HG03196 (cell line): ENCODE measurements around the gene AP3S1.
"Not testable (repeated sequence)": the region's sequence is repeated elsewhere in the genome, so short reads cannot be mapped to it uniquely, and the experiment has no call there.

Source experiments
- ATAC-seq: cut with Tn5 transposase; IDR thresholded peaks from one replicate; pipeline ENCODE4 v1.9.1; 2021; ENCODE audit not compliant: unreplicated experiment

AP3S1 gene

DNA sequence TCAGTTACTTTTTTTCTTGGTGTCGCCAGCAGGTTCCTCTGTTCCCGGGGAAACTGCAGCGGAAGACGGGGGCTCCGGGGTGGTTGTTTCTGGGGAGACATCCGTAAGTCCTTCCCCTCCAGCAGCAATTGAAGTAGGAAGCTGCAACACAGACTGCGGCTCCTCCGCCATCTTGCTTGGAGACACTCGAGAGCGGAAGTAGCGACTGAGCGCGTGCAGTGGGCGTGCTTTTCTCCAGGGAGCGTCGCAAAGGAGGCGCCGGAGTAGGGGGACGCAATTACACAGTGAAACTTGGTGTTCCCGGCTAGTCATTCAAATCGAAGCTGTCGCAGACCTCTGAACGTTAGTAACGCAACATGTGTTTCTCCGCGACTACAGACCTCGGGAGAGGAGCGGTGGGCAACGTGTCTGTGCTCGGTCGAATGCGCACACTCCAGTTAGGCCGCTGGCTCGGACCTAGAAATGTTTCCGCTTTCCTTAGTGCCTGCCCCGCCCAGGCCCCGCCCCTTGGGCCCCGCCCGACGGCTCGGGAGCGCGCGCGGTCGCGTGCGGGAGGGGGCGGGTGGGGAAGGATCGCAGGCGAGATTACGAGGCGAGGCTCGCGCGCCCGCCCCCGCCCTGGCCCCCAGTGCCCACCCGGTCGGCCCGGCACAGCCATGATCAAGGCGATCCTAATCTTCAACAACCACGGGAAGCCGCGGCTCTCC lies at the start of gene AP3S1, which contains the start of gene ATG12:
Gene AP3S1 (plus strand): TSS at position 554 of the 707 bp plus-strand sequence. CDS start 103 bp downstream, at position 657.
Gene ATG12 (minus strand): TSS at position 184 of the 707 bp plus-strand sequence. CDS start 13 bp downstream, at position 171.
- peak; percentile 81 for ATAC-seq

DNA sequence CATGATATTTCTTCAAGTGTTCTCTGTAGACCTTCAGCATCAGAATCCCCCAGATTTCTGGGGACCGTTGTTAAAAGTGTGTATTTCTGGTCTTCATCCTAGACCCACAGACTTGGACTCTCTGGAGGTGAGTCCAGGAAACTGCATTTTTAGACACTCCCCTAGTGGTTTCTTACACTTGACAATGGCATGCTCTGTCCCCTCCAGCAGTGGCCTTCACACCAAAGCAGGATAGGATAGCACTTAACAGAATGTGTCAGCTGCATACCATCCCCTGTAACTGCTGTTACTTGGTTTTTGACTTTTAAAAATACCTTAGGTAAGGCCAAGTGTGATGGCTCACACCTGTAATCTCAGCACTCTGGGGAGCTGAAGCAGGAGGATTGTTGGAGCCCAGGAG lies 46.0 kb upstream of the AP3S1 start:
- ATAC-seq, result no peak

DNA sequence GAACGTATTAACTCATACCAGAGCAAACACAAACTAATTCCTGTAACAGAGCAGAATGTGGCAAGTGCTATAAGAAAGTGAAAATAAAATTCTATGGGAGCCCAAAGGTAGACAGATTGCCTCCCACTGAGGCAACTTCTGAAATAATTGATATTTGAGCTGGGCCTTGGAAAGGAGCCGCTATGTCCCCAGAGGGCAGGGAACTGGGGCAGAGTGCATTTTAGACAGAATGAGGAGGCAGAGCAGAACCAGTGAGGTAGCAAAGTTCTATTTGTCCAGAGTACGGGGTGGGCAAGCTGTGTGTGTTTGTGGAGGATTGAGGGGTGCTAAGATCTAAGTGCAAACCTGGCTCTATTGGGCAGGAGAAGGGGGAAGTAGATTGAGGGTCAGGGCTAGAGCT lies 45.1 kb upstream of the AP3S1 start:
- no peak for ATAC-seq

DNA sequence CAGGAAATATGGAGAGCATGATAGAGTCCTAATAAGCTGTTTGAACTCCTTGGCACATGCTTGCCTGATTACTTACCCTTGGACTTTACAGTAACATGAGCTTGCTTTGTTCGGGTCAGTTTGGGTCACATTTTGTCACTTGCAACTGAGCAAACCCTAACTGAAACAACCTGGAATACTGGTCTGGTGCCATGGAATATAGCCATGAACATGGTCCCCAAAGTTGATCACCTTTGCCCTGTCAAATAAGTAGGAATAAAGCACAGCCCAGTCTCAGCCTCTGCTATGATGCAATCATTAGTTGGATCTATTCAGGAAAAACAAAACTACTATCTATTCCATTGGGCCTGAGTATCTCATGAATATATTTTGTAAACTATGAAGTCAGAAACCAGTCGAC lies 43.5 kb upstream of the AP3S1 start:
- no peak for ATAC-seq

DNA sequence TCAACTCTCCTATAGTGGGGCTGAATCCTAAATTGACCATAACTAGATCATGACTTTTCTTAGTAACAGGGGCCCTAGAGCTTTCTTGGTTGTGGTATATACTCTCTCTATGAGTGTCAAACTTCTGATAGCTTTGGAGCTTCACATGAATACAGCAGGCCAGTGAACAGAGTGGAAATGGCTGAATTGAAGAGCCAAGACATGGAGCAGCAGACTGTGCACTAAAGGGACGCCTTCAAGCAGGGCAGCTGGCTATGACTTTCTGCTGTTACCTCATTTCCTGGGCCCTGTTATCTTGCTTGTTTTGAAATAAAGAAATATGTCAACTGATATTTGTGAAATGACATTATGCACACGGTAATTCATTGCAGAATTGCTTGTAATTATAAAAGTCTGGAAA lies 41.6 kb upstream of the AP3S1 start:
- ATAC-seq, result no peak

DNA sequence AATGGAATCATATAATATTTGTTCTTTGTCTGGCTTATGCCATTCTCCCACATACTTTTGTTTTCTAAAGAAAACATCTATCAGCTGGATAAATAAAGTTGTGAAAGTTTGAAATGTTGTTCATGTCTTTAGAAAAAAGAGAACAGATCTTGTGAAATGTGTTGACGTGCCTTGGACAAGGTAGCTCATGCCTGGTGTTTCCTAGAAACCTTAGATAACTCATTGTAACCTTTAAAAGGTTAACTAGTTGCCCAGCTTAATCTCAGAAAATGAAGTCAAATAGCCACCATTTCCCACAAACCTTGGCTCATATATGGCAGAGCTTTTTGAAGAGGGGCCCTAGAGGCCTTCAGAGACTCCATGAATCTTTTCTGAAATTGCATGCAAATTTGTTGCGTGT lies 40.6 kb upstream of the AP3S1 start:
- ATAC-seq, result no peak

DNA sequence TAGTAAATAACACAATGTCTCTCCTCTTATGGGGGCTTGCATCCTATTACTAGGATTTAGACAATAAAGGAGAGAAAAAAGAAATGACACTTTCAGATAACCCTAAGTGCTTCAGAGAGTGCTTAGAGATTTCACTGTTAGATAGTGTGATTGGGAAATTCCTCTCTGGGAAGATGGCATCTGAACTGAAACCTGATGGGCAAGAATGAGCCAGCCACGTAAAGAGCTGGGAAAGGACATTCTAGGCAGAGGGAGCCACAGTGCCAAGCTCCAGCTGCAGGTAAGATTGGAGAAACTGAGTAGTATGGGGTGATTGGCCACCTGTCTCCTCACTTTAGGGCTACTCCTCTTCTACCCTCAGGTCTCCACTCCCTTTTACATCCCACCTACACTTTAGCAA lies 39.8 kb upstream of the AP3S1 start:
- ATAC-seq, result no peak

DNA sequence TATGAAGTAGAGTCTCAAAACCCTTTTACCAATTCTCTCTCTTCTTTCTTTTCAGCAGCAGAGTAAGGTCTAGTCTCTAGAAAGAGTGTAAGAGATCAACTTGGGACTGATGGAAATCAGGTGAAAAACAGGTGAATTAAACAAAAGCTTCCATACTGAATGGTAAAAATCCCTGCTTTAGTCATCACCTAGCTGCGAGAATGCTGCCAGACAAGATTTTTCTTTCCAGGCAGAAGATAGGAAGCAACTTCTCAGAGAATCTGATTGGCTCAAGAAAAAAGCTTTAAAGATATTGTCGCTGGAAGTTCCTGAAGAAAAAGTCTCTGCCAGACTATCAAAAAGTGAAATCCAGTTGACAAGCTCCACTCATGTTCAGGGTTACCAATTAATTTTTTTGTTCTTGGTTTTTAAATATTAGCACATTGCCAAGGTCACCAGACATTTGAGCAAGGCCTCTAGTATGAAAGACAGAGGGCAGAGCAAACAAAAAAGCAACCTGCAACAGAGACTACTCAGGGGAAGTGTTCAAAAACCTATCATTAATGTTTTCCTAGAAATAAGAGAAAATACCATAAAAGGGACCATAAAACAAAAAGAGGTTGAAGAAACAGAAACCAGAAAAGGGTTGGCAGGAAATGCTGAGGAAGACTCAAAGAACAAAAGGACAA lies 34.6 kb upstream of the AP3S1 start:
- no peak for ATAC-seq

DNA sequence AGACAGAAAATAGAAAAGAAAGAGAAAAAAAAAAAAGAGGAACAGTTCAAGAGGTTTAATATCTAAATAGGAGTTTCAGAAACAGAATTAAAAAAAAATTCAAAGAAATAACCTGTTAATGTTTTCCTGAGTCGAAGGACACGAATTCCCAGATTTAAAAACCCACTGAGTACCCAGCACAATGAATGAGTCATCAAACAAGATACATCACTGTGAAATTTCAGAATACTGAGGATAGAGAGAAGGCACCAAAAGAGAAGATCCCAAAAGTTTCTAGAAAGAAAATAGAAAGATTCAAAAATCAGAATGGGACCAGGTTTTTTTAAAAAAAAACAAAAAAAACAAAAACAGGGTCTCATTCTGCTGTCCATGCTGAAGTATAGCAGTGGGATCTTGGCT lies 34.1 kb upstream of the AP3S1 start:
- ATAC-seq, result no peak

DNA sequence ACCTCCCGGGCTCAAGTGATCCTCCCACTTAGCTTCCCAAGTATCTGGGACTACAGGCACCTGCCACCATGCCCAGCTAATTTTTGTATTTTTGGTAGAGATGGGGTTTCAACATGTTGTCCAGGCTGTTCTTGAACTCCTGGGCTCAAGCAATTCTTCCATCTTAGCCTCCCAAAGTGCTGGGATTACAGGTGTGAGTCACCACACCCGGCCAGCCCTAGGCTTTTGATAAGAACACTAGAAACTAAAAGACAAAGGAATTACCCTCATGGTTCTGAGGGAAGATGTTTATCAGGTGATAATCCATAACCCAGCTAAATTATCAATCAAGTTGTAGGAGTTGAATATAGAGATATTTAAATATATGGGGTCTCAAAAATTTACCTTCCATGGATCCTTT lies 33.7 kb upstream of the AP3S1 start:
- ATAC-seq, result not testable (repeated sequence)

DNA sequence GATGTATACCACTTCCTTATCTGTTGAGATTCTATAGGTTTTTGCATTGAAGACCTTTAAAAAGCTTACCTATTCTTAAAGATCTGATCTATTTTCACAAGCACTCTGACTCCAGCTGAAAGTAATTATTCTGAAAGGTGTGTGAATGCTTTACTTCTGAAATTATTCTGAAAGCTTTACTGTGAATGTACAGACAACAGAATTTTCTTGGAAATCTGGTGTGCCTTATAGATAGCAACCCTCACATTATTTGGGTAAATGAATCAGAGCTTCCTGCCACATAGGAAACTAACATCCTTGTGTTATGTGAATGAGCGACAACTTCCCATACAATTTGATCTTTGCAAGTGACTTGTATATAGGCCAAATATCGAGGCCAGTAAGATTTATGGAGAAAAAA lies 31.8 kb upstream of the AP3S1 start:
- no peak for ATAC-seq

DNA sequence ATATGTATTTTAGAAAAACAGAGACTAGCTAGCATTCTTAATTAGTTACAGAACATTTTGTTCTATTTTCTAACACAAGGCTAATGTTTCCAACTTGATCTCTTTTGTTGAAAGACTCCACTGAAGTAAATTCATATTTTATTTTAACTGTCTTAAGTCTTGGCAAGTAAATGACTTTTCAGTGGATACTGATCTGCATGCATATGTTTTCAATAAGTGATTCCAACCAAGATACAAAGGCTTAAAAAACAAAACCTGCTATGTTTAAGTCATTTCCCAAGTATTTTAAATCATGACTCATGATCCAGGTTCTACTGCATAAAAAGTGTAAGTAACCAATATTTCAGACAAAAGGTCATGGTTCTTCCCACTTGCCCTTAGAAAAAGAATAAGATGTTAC lies 31.0 kb upstream of the AP3S1 start:
- ATAC-seq, result no peak

DNA sequence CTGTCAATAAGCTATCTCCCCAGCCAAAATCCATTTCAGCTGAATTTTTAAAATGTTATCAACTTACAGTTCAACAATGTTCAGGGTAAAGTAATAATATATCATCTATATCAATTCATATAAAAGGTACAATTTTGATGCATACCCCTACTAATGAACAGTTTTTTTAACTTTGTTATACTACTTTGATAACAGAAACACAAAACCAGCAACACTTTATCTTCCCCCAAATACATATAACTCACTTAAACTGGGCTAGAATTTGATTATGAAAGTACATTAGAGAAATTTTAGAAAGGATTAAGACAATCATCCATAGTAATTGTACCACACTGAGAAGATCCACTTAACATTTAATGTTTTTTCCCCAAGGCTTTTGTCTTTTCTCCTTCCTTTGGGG lies 30.3 kb upstream of the AP3S1 start:
- no peak for ATAC-seq

DNA sequence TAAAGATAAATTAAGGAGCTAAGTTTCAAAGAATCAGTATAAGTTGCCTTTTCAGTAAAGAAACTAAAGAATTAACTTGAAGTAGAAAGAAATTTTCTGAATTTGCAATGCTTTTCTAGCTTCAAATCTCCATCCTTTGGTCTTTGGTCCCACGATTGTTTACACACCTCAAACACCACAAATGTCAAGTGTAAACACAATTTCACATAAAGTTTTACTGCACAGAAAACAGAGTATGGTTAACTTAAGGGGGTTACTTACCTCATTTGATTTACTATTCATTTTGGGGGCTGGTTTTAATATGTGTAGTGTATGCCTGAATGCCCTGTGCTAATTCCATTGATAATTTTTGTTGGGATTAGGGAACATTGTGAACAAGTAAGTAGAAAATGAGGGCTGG lies 29.4 kb upstream of the AP3S1 start:
- no peak for ATAC-seq

DNA sequence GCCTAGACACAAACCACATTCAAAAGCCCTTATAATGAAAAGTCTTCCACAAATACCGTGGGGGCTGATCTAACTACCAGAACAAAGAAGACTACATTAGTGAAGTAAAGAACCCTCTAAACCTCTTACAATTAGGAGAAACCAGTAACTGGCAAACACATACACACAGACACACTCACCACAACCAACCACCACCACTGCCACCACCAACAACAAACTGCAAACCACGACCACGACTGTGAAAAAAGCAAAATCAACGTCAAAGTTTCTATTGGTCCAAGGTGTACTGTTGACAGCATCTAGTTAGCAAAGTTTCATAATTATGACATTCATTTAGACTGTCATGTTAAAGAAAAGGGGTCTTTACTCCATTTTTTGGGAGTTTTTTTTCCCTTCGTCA lies 28.0 kb upstream of the AP3S1 start:
- ATAC-seq, result no peak

DNA sequence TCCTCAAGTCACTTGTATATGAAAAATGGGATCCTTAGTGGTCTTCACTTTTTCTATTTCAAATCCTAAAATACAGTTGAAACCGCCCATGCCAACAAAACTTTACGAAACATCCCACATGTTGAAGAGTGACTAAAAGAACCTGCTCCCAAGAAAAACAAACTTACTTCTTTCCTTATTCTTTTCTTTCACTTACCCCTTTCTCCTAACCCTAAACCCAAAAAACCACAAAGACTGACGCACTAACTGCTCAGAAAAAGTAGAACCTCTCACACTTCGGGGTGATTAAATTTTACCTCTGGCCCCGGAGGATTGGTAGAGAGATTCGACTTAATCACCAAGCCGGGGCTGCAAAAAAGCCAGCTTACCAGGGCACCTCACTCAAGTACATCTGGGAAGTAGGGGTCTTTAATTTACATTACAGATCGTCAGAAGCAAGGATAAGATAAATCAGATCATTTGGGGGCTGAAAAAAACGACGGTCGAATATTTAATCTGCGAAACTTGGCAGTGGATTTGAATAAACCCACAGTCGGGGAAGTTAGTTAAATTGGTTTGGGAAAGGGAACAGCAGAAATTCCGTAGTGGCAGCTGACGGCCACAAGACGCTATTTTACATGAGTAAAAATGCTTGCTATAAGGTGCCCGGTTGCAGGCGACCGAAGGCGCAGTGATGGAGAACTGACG lies 26.6 kb upstream of the AP3S1 start:
- no peak for ATAC-seq

DNA sequence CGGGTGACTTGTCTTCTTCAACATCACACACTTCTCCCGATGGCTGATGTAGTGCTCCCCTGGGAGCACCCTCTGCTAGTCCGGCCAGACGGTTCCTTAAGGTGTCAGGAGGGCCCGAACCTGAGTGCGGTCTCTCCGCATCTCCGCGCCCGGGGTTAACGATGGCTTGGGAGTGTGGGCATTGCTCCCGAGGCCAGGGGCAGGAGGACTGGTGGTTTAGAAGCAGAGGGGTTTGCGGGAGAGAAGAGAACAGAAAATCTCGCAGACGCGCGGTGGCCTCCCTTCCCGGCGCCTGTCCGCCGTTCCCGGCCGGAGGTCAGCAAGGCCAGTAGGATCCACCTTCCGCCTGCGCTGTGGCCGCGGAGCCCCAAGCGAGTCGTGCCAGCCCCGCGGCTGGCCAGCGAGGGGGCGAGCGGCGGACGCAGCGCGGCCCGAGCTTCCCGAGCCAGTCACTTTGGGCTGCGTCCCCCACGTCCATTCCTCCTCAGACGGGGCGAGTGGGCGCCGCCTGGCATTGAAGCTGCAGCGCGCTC lies 26.0 kb upstream of the AP3S1 start:
- ATAC-seq, result no peak

DNA sequence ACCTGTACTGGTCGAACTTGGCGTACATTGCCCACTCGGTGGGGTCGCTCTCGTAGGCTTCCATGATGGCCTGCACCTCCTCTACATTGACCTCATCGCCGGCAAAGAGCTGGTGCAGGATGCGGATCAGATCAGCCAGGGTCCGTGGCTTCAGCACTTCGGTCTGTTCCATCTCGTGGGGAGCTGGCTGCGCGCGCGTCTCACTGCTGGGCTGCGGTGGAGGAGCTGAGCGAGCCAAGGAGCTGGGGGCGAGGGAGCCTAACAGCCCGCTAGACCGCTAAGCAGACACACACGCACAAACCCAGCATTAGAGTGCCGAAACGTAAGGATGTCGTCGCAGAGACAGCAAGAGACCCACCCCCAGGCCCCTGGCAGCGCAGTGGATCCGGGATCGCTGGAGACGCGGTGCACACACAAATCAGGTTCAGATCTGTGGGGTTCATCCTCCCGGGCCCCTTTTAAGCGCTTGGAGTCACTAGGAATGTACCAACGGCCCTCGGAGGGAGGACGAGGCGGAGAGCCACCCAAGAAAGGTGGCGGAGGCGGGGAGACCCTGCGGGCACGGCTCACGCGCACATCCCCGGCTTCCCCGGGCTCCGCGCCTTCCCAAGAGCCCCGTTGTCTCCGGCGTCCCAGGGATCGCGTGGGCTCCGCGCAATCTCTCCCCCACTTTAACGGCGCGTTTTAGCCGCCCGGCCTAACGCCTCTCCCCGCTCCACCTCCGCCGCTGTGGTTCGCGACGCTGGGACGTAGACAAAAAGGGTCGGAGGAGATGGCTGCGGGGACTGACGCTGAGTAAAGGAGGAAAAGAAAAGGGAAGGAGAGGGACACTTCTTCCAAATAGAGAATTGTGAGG lies 25.3 kb upstream of the AP3S1 start, which contains the start of gene CDO1:
Gene CDO1 (minus strand): TSS at position 434 of the 856 bp plus-strand sequence. CDS start 262 bp downstream, at position 172.
- no peak for ATAC-seq

DNA sequence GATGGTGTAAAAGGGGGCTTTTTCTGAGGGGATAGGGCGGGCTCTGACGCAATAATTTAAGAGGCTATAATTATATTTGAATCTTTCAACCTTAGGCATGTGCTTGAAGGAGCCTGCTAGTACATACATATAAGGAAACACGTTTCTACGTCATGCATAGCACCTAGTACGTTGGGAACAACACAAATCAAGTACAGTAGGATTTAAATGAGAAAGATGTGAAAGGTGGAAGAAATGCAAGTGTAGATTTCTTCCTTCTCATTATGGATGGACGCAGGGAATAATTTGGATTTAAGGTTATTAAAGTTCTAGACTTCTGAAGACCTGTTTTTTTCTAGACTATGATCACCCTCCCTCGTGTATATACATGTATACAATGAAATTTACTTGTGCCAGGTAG lies 24.3 kb upstream of the AP3S1 start:
- ATAC-seq, result no peak

DNA sequence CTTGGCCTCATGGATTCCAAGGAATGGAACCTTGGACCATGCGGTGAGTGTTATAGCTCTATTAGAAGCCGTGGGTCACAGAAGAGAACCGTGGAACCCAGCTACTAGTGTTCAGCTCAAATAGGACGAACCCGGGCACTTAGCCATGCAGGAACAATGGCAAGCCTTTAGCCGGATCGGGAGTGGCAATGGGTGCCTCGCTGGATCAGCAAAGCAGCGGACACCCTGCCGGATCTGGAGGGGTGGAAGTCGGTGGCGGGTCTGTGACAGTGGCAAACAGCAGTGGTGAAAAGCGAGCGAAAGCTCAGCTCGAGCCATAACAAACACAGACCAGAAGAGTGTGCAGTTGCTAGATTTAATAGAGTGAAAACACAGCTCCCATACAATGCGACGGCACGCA lies 22.9 kb upstream of the AP3S1 start:
- no peak for ATAC-seq

DNA sequence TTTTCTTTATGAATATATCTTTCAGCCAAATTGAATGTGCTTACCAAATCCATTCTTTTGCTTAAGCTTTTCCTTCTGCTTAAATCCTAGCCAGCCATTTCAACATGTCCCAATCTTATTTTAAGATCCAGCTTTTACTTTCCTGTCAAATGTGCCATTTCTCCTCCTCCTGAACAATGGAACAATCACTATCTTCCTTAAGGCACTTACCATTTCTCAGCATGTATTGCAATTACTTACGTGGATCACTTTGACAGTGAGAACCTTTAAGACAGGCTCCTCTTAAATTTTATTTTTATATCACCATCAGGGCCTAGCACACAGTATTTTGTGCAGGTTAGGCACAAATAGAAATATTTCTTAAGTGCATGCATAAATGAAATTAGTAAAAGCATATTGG lies 20.9 kb upstream of the AP3S1 start:
- no peak for ATAC-seq
